Transverse colon (tissue), 4 donors: ENCODE results near the gene CAVIN4.

Source experiments
- EP300 ChIP-seq: sonication (generic); formaldehyde crosslinking; IDR thresholded peaks from one replicate; pipeline ENCODE4 v1.6.1; 2017; ENCODE audit warnings: antibody characterized with exemption, low read depth
- POLR2A ChIP-seq: fragments of 450-650 bp; IDR thresholded peaks from one replicate; pipeline ENCODE4 v1.6.1; 2016; ENCODE audit warnings: antibody characterized with exemption, mild to moderate bottlenecking, moderate library complexity
- POLR2AphosphoS5 ChIP-seq, 3 donors: sonication (generic); formaldehyde crosslinking; IDR thresholded peaks; one replicate each; pipeline ENCODE4 v1.6.1; 2016; ENCODE audit warnings: antibody characterized with exemption in 3 of 3
- TF ChIP-seq, protein P1 (sequence below), 5 experiments: fragments of 200-600 bp in 3 of 5; fragments of 450-650 bp in 2 of 5; sonication (generic) in 3 of 5; IDR thresholded peaks; 1 replicate in 2 of 5; 2 replicates in 3 of 5; pipeline ENCODE4 v1.5.1; 2016 to 2017; ENCODE audit warnings: antibody characterized with exemption in 5 of 5, inconsistent platforms in 3 of 5, mild to moderate bottlenecking in 2 of 5, moderate library complexity in 1 of 5

- TF ChIP-seq POLR2AphosphoS5 (IDR thresholded peaks at IDR 0.05) (no peak), POLR2A (no peak), EP300 (no peak)
- TF ChIP-seq, protein P1, sequence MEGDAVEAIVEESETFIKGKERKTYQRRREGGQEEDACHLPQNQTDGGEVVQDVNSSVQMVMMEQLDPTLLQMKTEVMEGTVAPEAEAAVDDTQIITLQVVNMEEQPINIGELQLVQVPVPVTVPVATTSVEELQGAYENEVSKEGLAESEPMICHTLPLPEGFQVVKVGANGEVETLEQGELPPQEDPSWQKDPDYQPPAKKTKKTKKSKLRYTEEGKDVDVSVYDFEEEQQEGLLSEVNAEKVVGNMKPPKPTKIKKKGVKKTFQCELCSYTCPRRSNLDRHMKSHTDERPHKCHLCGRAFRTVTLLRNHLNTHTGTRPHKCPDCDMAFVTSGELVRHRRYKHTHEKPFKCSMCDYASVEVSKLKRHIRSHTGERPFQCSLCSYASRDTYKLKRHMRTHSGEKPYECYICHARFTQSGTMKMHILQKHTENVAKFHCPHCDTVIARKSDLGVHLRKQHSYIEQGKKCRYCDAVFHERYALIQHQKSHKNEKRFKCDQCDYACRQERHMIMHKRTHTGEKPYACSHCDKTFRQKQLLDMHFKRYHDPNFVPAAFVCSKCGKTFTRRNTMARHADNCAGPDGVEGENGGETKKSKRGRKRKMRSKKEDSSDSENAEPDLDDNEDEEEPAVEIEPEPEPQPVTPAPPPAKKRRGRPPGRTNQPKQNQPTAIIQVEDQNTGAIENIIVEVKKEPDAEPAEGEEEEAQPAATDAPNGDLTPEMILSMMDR (IDR thresholded peaks at IDR 0.05): peak in 4 of 5 experiments; percentile 38 to 51 (median 47)
These were observed 23.3 kb downstream of the CAVIN4 start for GRCh38 chr9:100601216-100601615.
